BJ (cell line): ENCODE results near the gene RUNX2. TPM values are rescaled to one million over a fixed set of nuclear protein-coding genes. Genes with fewer than 3 reads are reported as not detected.

Experiments
- CTCF ChIA-PET: fragments of 350-600 bp; formaldehyde crosslinking; extraction: SDS; loops from one replicate; lab custom pipeline; 2021; ENCODE audit warnings: antibody characterized with exemption, inconsistent platforms; lab: Yijun Ruan, JAX
- POLR2A ChIA-PET: fragments of 300-600 bp; sonication (Branson Sonifier 250); formaldehyde crosslinking; extraction: SDS; loops from one replicate; lab custom pipeline; 2021; ENCODE audit warnings: antibody characterized with exemption; lab: Charles Lee
- DNase-seq: peaks from one replicate; pipeline ENCODE4 v3.0.0-alpha.2; 2011; ENCODE audit warnings: low read depth
- H3K27me3 ChIP-seq: 2 replicates; pipeline ENCODE4 v1.6.0; 2011; ENCODE audit warnings: low read length; ENCODE audit not compliant: control insufficient read depth, insufficient read depth
- H3K36me3 ChIP-seq: 2 replicates; pipeline ENCODE4 v1.5.1; 2011; ENCODE audit warnings: low read length; ENCODE audit not compliant: control insufficient read depth, insufficient read depth
- H3K4me3 ChIP-seq: 2 replicates; pipeline ENCODE4 v1.5.1; 2011; ENCODE audit warnings: low read depth, mild to moderate bottlenecking, control low read depth, low read length
- CTCF ChIP-seq: IDR thresholded peaks from 2 replicates; pipeline ENCODE4 v1.5.1; 2011; ENCODE audit warnings: low read depth, mild to moderate bottlenecking, control low read depth, inconsistent platforms, low read length, moderate library complexity; ENCODE audit not compliant: insufficient read depth
- polyA plus RNA-seq: library from polyadenylated mRNA; depleted of rRNA; stranded (reverse); fragments of >200 nt; gene quantifications from 2 replicates; pipeline ENCODE4 v1.2.3, GENCODE V29; 2011

The RUNX2 gene
- polyA plus RNA-seq, 1 experiment = 1.5 TPM

DNA sequence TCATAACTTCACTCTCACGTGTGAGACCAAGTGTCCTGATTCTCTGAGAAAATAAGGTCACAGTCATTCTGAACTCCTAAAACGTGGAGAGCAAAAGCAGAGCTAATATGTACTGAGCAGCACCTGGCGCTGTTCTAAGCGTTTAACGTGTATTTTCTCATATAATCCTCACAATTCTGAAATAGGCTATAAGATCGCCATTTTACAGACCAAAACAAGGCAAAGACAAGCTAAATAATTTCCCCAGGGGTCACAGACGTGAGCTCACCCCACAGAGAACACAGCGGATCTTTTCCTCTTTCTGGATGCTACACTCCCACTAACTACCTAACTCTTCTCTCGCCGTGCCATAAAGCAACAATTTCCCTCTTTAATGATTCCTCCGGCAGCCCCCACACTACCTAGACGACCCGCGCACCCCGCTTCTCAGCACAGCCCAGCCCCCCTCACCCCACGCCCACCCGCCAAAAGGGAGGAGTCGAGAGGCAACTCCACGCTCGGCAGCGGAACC lies 49.0 kb downstream of the RUNX2 start:
- no peaks in the 10 kb centered on the region for H3K36me3 ChIP-seq
- DNase-seq = no peak
- ChIA-PET CTCF (interaction anchor here (1.3 to 2.1 kb wide), 4 partner anchors 11 to 721 kb away, joined by 4 to 10 read pairs (median 7); no protein-coding TSS in a partner anchor), POLR2A (interaction anchor here (0.6 kb wide), 1 partner anchor 45 kb away, joined by 3 read pairs; no protein-coding TSS in a partner anchor)
- peak overlapping the region; percentile 75 for H3K4me3 ChIP-seq
- no peak for TF ChIP-seq CTCF
- H3K27me3 ChIP-seq = no peaks in the 10 kb centered on the region

DNA sequence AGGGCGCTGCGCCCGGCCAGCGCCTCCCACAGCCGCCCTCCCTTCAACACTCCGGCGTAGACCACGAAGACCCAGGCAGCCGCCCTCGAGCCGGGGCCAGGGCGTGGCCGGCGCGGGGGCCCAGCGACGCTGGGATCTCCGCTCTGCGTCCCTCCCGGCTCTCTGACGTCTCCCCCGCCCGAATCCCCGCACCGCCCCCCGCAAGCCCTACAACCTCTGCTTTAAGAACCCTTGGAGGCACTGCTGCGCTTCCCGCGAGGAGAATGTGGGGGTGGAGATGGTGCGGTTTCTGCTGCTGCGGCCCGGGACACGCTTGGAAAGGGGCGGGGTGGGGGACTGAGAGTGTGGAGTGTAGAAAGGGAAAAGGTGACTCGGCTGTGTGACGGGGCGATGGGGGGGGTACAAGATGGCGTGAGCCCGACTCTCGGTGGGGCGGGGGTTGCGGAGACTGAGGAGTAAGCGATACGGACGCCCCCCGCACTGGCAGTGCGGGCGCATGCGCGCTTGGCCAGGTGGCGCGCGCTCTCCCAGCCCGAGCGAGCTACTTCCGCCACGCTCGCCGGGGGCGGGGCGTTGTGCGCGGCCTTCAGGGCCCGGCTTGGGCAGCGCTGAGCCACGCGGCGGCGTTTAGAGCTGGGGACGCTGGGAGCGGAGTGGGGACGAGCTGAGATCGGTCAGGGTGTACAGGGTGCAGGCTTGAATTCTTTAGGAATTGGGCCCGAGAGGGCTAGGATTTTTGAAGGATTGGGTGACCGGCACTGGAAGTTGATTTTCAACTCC lies 49.6 kb downstream of the RUNX2 start, which contains the start of gene SUPT3H:
SUPT3H (minus strand) TSS at position 381 of the 780 bp plus-strand sequence.
- peak; percentile 56 for DNase-seq
- CTCF ChIA-PET = interaction anchor here (0.8 to 2.1 kb wide), 6 partner anchors 12 to 724 kb away, joined by 3 to 10 read pairs (median 6); no protein-coding TSS in a partner anchor
- Histone ChIP-seq H3K27me3 (no peaks in the 10 kb centered on the region), H3K36me3 (no peaks in the 10 kb centered on the region), H3K4me3 (peak within 1 kb of the TSS; percentile 75)
- TF ChIP-seq CTCF = peak; percentile 29
- POLR2A ChIA-PET = interaction anchor here (0.5 to 1.1 kb wide), 7 partner anchors 21 to 814 kb away, joined by 3 read pairs; no protein-coding TSS in a partner anchor

GRCh38 chr6:45378334-45378926 lies 50.3 kb downstream of the RUNX2 start:
- no peak for DNase-seq
- ChIA-PET CTCF (interaction anchor here (0.8 to 2.1 kb wide), 6 partner anchors 12 to 724 kb away, joined by 3 to 10 read pairs (median 6); no protein-coding TSS in a partner anchor), POLR2A (interaction anchor here (0.6 to 1.1 kb wide), 4 partner anchors 208 to 718 kb away, joined by 3 read pairs; no protein-coding TSS in a partner anchor)

GRCh38 chr6:45382391-45382790 lies 54.3 kb downstream of the RUNX2 start:
- H3K27me3 ChIP-seq = no peaks in the 10 kb centered on the region
- no peaks in the 10 kb centered on the region for H3K36me3 ChIP-seq
- CTCF ChIA-PET = interaction anchor here (1.0 kb wide), 1 partner anchor 129 kb away, joined by 3 read pairs; no protein-coding TSS in a partner anchor
- no peak for TF ChIP-seq CTCF
- H3K4me3 ChIP-seq = no peak overlapping the region
- POLR2A ChIA-PET = no interaction called here
- DNase-seq = no peak

More at GRCh38 chr6:45378334-45378926, 50.3 kb downstream of the RUNX2 start:
- Histone ChIP-seq H3K36me3 (no peaks in the 10 kb centered on the region), H3K27me3 (no peaks in the 10 kb centered on the region), H3K4me3 (peak overlapping the region; percentile 75)
- TF ChIP-seq CTCF = no peak
